HL-60/S4 (cell line): ENCODE results near the gene MS4A18.

Experiments used
- in situ Hi-C: fragments of 300-500 bp; cut with MboI; formaldehyde crosslinking; loops from 2 replicates; pipeline ENCODE4 v1.14.3; 2022; ENCODE audit warnings: low sequenced_read_pairs

Gene MS4A18

GRCh38 chr11:60764879-60765278, 40.4 kb downstream of the MS4A18 start:
- in situ Hi-C loops = no loop called here

GRCh38 chr11:60765355-60765754, 40.8 kb downstream of the MS4A18 start:
- in situ Hi-C loops = no loop called here

DNA sequence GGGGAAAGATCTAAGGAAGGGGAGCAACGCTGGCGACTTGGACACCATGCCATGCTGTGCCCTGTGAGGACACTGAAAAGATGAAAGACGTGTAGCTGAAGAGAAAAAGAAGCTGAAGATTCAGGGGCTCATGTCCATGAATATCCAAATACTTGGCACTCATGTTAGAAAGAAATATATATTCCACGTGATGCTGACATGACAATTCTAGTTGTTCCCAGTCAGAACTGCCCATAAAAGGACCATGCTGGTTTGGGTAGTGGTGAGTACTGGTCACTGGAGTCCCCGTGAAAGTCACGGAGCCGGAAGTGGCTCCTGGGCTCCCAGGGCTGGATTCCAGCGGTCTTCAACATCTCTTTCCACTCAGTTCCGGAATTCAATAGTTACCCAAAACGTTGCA, 42.0 kb downstream of the MS4A18 start:
- in situ Hi-C loops = no loop called here

DNA sequence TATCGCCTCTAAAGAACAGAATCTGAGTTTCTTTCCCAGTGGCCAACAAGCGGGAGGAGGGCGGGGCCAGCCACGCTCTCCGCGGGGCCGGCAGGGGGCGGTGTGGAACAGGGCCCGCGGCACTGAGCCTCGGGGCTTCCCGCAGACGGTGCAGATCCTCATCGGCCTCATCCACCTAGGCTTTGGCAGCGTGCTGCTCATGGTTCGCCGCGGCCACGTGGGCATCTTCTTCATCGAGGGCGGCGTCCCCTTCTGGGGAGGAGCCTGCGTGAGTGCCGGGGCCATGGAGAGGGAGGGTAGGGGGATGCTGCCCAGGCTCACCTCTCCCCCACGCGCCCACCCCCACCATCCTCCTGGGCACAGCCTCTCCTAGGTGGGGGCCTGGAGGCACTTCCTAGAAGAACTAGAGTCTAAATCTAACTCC, 42.9 kb downstream of the MS4A18 start:
- in situ Hi-C loops = no loop called here

- in situ Hi-C loops = no loop called here
Observed at GRCh38 chr11:60768202-60768601, 43.7 kb downstream of the MS4A18 start.

DNA sequence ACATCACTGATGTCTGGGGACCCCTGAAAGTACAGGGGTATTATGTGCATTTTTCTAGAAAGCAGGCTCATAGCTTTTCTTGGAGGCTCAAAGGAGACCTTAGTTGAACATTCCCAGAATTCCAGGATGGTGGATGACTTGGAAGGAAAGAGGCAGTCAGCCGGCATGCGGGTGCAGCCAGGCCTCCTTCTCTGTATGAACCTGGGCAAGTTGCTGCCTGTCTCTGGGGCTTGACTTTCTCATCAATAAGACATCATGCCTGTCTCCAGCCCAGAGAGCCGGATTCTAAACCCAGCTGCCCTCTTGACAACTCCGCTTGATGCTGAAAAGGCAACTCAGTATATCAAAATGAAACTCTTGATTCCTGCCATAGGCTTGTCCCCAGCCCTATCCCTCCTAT, 44.8 kb downstream of the MS4A18 start:
- in situ Hi-C loops = no loop called here

GRCh38 chr11:60769811-60770210, 45.3 kb downstream of the MS4A18 start:
- in situ Hi-C loops = no loop called here

GRCh38 chr11:60771146-60771545, 46.6 kb downstream of the MS4A18 start:
- in situ Hi-C loops = no loop called here

GRCh38 chr11:60771879-60772525, 47.5 kb downstream of the MS4A18 start:
- in situ Hi-C loops = no loop called here

GRCh38 chr11:60772666-60773065, 48.1 kb downstream of the MS4A18 start:
- in situ Hi-C loops = no loop called here

GRCh38 chr11:60774726-60775125, 50.2 kb downstream of the MS4A18 start:
- in situ Hi-C loops = no loop called here

GRCh38 chr11:60775420-60775961, 51.0 kb downstream of the MS4A18 start:
- in situ Hi-C loops = no loop called here

DNA sequence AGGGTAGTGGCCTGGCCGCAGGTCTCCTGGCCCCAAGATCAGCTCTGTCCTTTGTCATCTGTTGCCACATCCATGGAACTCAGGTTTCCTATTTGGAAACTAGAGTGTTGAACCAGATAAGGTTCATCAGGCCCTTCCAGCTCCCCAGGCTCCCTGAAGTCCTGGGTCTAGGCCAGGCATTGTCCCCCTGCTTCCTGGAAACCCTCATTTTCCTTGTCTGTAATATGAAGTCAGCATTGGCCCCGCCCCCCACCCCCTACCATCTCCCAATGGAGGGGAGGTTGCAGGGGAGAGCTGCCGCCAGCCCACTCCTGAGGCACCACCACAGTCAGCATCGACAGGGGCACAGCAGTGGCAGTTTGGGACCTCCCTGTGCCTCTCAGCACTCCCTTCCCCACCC, 51.6 kb downstream of the MS4A18 start:
- in situ Hi-C loops = no loop called here

DNA sequence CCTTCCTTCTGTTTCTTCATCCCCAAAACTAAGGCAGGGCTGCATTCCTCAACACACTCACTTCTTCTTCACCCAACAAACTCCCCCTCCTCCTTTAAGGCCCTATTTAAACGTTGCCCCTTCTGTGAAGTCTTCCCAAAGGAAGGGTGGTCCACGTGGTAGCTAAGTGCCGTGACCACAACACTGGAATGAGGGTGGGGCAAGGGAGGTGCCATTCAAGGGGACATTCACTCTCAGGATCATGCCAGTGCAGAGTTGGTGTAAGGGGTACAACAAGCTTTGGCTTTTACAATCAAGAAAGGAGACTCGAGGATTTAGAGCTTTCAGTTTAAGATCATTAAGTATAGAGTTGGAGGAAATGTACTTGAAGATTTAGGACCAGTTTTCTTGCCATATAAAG, 52.6 kb downstream of the MS4A18 start:
- in situ Hi-C loops = no loop called here

DNA sequence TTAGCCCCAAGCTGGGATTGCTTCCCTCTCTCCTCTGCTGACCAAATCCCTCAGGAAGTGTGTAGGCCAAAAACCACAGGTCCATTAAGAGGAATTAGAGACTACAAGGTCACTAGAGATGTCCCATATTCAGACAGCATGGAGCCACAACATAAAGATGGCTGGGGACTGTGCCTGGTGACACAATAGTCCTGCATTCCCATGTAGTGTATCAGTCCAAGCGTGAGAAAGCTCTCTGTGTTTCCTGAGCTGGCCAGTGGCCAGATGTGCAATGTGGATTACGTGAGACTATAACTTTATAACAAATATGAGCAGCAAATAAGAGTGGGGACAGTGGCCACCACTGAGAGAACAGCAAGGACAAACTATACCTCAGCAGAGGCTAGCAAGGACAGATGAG, 53.1 kb downstream of the MS4A18 start:
- in situ Hi-C loops = no loop called here

DNA sequence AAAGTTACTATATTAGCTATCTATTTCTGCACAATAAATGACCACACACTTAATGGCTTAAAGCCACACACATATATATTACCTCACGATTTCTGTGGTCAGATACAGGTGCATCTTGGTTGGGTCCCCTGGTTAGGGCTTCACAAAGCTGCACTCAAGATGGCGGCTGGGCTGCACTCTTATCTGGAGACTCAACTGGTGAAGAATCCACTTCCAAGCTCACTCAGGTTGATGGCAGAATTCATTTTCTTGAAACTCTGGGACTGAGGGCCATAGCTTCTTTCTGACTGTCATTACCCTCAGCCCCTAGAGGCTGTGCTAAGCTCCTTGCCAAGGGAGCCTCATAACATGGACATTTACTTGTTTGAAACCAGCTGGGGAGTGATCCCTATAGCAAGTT, 55.5 kb downstream of the MS4A18 start:
- in situ Hi-C loops = no loop called here

GRCh38 chr11:60780774-60781173, 56.3 kb downstream of the MS4A18 start:
- in situ Hi-C loops = no loop called here

DNA sequence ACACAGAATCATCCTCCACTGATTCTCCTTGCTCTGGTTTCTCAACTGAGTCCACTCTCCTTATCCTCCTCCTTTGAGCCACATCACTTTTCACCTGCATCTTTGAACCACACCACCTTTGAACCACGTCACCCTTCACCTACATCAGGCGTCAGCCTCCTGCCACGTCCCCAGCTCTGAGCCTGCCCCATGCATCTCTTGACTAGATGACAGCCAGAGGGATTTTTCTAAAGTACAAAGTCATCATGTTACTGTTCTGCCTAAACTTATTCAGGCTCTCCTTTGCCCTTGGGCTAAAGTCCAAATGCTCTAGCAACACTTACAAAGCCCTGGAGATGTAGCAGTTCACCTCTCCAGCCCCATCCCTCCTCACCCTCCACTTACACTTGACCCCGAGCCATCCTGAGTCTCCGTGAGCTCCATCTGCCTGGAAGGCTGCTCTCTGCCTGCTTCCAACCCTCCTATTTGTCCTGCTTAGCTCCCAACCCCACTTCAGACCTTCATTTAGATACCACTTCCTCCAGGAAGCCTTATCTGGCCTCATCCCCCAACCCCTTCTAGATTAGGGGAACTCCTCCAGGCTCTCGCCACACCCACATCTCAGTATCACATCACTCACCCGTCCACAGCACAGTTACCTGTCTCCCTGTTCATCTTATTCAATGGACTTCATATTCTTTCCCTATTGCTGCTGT, 56.9 kb downstream of the MS4A18 start:
- in situ Hi-C loops = no loop called here

GRCh38 chr11:60781981-60782316, 57.4 kb downstream of the MS4A18 start:
- in situ Hi-C loops = no loop called here

DNA sequence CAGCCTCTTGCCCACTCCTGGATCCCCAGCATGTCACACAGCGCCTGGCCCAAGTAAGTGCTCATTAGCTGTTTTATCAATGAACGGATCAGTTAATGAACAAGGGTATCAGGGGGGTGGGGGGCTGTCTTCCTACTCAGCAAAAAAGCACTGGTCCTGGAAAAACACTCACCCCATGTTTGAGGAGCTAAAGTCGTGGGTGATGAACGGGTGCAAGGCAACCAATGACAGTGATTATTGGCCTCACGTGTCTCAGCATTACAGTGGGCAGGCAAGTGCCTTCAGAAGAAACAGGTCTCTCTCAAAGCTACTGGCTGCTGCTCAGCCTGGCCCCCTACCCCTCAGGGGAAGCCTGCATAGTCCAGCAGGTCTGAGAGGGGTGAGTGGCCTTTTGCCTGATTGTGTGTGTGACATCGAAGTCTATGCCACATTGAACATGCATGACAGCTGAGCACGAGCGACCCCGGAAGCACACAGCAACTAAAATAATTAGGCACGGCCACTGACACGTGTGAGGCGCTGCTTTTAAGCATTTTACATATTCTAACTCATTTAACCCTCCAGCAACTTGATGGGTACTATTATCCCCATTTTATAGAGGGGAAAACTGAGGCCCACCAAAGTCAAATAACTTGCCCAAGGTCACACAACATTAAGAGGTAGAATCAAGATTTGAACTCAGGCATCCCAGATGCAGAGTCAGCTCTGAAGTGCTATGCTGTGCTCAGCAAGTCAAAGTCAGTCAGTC, 58.0 kb downstream of the MS4A18 start:
- in situ Hi-C loops = no loop called here

- in situ Hi-C loops = no loop called here
Observed at GRCh38 chr11:60783141-60783484, 58.6 kb downstream of the MS4A18 start.

- in situ Hi-C loops = no loop called here
Observed at GRCh38 chr11:60783911-60784310, 59.4 kb downstream of the MS4A18 start.
